GM23338 (cell line): ENCODE results near the gene GRAMD2B. TPM values are rescaled to one million over a fixed set of nuclear protein-coding genes. Genes with fewer than 3 reads are reported as not detected.

ENCODE experiments used
- ATAC-seq: fragments of 200-7000 bp; cut with Tn5 transposase; 3 replicates; pipeline ENCODE4 v1.9.1; 2020
- DNase-seq: peaks from one replicate; pipeline ENCODE4 v3.0.0-alpha.2; 2015; ENCODE audit warnings: low spot score
- H2AFZ ChIP-seq: fragments of 200-600 bp; sonication (generic); 2 replicates; pipeline ENCODE4 v1.8.0; 2016; ENCODE audit warnings: antibody characterized with exemption, mild to moderate bottlenecking, moderate library complexity
- H3F3A ChIP-seq: fragments of 200-600 bp; sonication (generic); replicated peaks from 2 replicates; pipeline ENCODE4 v1.8.0; 2017; ENCODE audit warnings: antibody characterized with exemption, mixed run types, low read depth
- H3K27ac ChIP-seq: fragments of 200-600 bp; sonication (generic); 2 replicates; pipeline ENCODE4 v1.6.1; 2016; ENCODE audit warnings: low read depth
- H3K27me3 ChIP-seq: fragments of 200-600 bp; sonication (generic); 2 replicates; pipeline ENCODE4 v1.8.0; 2016; ENCODE audit warnings: mild to moderate bottlenecking, mixed run types, moderate library complexity; ENCODE audit not compliant: insufficient read depth
- H3K36me3 ChIP-seq: fragments of 200-600 bp; sonication (generic); 2 replicates; pipeline ENCODE4 v1.8.0; 2016; ENCODE audit warnings: mild to moderate bottlenecking; ENCODE audit not compliant: insufficient read depth
- H3K4me1 ChIP-seq: fragments of 200-600 bp; sonication (generic); 2 replicates; pipeline ENCODE4 v1.8.0; 2016; ENCODE audit warnings: mild to moderate bottlenecking, moderate library complexity; ENCODE audit not compliant: insufficient read depth
- H3K4me2 ChIP-seq: fragments of 200-600 bp; sonication (generic); 2 replicates; pipeline ENCODE4 v1.7.1; 2017; ENCODE audit warnings: mixed run types
- H3K4me3 ChIP-seq: fragments of 200-600 bp; sonication (generic); 2 replicates; pipeline ENCODE4 v1.6.1; 2016; ENCODE audit warnings: mixed run types
- H3K79me2 ChIP-seq: fragments of 200-600 bp; sonication (generic); replicated peaks from 2 replicates; pipeline ENCODE4 v1.8.0; 2017; ENCODE audit warnings: mild to moderate bottlenecking; ENCODE audit not compliant: insufficient read depth
- H3K9me2 ChIP-seq: fragments of 200-600 bp; sonication (generic); 2 replicates; pipeline ENCODE4 v1.8.0; 2017; ENCODE audit not compliant: insufficient read depth
- H4K20me1 ChIP-seq: fragments of 200-600 bp; sonication (generic); replicated peaks from 2 replicates; pipeline ENCODE4 v1.8.0; 2017; ENCODE audit warnings: mild to moderate bottlenecking; ENCODE audit not compliant: insufficient read depth
- H3K27ac Mint-ChIP-seq: 2 replicates; pipeline ENCODE4 v1.8.0; 2020; ENCODE audit warnings: inconsistent platforms, mild to moderate bottlenecking, moderate library complexity, mixed read lengths
- H3K27me3 Mint-ChIP-seq: 3 replicates; pipeline ENCODE4 v1.8.0; 2022; ENCODE audit warnings: low read depth, mild to moderate bottlenecking, moderate library complexity, mixed read lengths, inconsistent platforms; ENCODE audit not compliant: insufficient read depth, poor library complexity
- H3K36me3 Mint-ChIP-seq: 3 replicates; pipeline ENCODE4 v1.8.0; 2021; ENCODE audit warnings: low read depth, mild to moderate bottlenecking, inconsistent platforms, moderate library complexity, mixed read lengths
- H3K4me1 Mint-ChIP-seq: 3 replicates; pipeline ENCODE4 v1.8.0; 2020; ENCODE audit warnings: mild to moderate bottlenecking, inconsistent platforms, mixed read lengths
- H3K4me3 Mint-ChIP-seq: 3 replicates; pipeline ENCODE4 v1.8.0; 2021; ENCODE audit warnings: moderate library complexity, mild to moderate bottlenecking, inconsistent platforms, mixed read lengths
- H3K9me3 Mint-ChIP-seq: 3 replicates; pipeline ENCODE4 v1.8.0; 2020; ENCODE audit warnings: moderate library complexity, mild to moderate bottlenecking, inconsistent platforms, mixed read lengths
- CREB1 ChIP-seq: fragments of 250-450 bp; sonication (Bioruptor Pico); IDR thresholded peaks from 2 replicates; pipeline ENCODE4 v1.5.0; 2020; ENCODE audit warnings: low read depth, mild to moderate bottlenecking, moderate library complexity
- ETS1 ChIP-seq: IDR thresholded peaks from 2 replicates; pipeline ENCODE4 v1.6.1; 2016; ENCODE audit warnings: antibody characterized with exemption
- EZH2 ChIP-seq: fragments of 200-600 bp; sonication (generic); IDR thresholded peaks from one replicate; pipeline ENCODE4 v1.8.0; 2017; ENCODE audit warnings: antibody characterized with exemption, mild to moderate bottlenecking, low read depth; ENCODE audit not compliant: unreplicated experiment
- EZH2phosphoT487 ChIP-seq: fragments of 200-600 bp; sonication (generic); IDR thresholded peaks from one replicate; pipeline ENCODE4 v1.8.1; 2018; ENCODE audit warnings: antibody characterized with exemption; ENCODE audit not compliant: unreplicated experiment
- JUNB ChIP-seq: IDR thresholded peaks from one replicate; pipeline ENCODE4 v1.6.1; 2016; ENCODE audit warnings: antibody characterized with exemption; ENCODE audit not compliant: unreplicated experiment
- NANOG ChIP-seq: IDR thresholded peaks from 2 replicates; pipeline ENCODE4 v1.6.1; 2016; ENCODE audit warnings: antibody characterized with exemption, borderline replicate concordance
- POLR2AphosphoS5 ChIP-seq: IDR thresholded peaks from 2 replicates; pipeline ENCODE4 v1.6.1; 2016; ENCODE audit warnings: antibody characterized with exemption, low read depth
- REST ChIP-seq: IDR thresholded peaks from one replicate; pipeline ENCODE4 v1.6.1; 2018; ENCODE audit warnings: antibody characterized with exemption; ENCODE audit not compliant: unreplicated experiment
- STAT1 ChIP-seq: IDR thresholded peaks from one replicate; pipeline ENCODE4 v1.6.1; 2016; ENCODE audit warnings: antibody characterized with exemption; ENCODE audit not compliant: unreplicated experiment
- ZNF114 ChIP-seq: fragments of 250-450 bp; sonication (Bioruptor Pico); IDR thresholded peaks from 2 replicates; pipeline ENCODE4 v1.5.0; 2020; ENCODE audit warnings: mild to moderate bottlenecking, moderate library complexity
- ZNF331 ChIP-seq: fragments of 250-450 bp; sonication (Bioruptor Pico); IDR thresholded peaks from 2 replicates; pipeline ENCODE4 v1.5.0; 2020; ENCODE audit warnings: low read depth, mild to moderate bottlenecking, moderate library complexity
- ZNF462 ChIP-seq: fragments of 250-450 bp; sonication (Bioruptor Pico); IDR thresholded peaks from 2 replicates; pipeline ENCODE4 v1.5.0; 2020; ENCODE audit warnings: mild to moderate bottlenecking, moderate library complexity
- polyA plus RNA-seq: library from polyadenylated mRNA; unstranded; fragments of >200 nt; fragmentation: Nextera tagmentation; extraction: Ambion mirVana; gene quantifications from 2 replicates; pipeline ENCODE4 v1.2.1, GENCODE V29; 2016
- total RNA-seq: library from RNA; depleted of rRNA; stranded (reverse); fragments of >200 nt; shearing (Covaris generic); gene quantifications from 2 replicates; pipeline ENCODE4 v1.2.3, GENCODE V29; 2014
- TF ChIP-seq, protein P1 (sequence below), 2 experiments: fragments of 200-600 bp in 1 of 2; sonication (generic) in 1 of 2; conservative IDR thresholded peaks; 2 replicates each; pipeline versions ENCODE4 v1.5.1 to v1.6.1; 2016 to 2017; ENCODE audit warnings: antibody characterized with exemption in 2 of 2, low read depth in 2 of 2, mild to moderate bottlenecking in 2 of 2, moderate library complexity in 1 of 2

The GRAMD2B gene
- total and polyA plus RNA-seq, 2 experiments from 2014 or later, result 9.7 to 16.9 TPM

GRCh38 chr5:126389179-126389578, 34.0 kb upstream of the GRAMD2B start:
- no peaks in the 10 kb centered on the region for H3K36me3 Mint-ChIP-seq
- H3K27me3 ChIP-seq, result no peaks in the 10 kb centered on the region
- peaks cover 8% of the 10 kb centered on the region; the same call in 2 of the 3 replicates for H3K4me1 Mint-ChIP-seq
- H3K27ac Mint-ChIP-seq, result no peak overlapping the region
- ATAC-seq (no peak), DNase-seq (no peak)
- no peak overlapping the region for H3K4me3 Mint-ChIP-seq
- H3K9me2 ChIP-seq, result no peaks in the 10 kb centered on the region
- no peaks in the 10 kb centered on the region for H3K4me1 ChIP-seq
- H3K9me3 Mint-ChIP-seq, result peaks cover 7% of the 10 kb centered on the region; the same call in 2 of the 3 replicates
- H3K27ac ChIP-seq, result no peak overlapping the region
- TF ChIP-seq ETS1, result no peak
- TF ChIP-seq ZNF331 (CRISPR knock-in tag), result no peak
- no peak for TF ChIP-seq ZNF114 (CRISPR knock-in tag)
- TF ChIP-seq EZH2, result no peak
- TF ChIP-seq REST, result no peak
- no peak for TF ChIP-seq POLR2AphosphoS5
- no peak for TF ChIP-seq CREB1 (CRISPR knock-in tag)
- no peak for TF ChIP-seq JUNB
- TF ChIP-seq, protein P1, sequence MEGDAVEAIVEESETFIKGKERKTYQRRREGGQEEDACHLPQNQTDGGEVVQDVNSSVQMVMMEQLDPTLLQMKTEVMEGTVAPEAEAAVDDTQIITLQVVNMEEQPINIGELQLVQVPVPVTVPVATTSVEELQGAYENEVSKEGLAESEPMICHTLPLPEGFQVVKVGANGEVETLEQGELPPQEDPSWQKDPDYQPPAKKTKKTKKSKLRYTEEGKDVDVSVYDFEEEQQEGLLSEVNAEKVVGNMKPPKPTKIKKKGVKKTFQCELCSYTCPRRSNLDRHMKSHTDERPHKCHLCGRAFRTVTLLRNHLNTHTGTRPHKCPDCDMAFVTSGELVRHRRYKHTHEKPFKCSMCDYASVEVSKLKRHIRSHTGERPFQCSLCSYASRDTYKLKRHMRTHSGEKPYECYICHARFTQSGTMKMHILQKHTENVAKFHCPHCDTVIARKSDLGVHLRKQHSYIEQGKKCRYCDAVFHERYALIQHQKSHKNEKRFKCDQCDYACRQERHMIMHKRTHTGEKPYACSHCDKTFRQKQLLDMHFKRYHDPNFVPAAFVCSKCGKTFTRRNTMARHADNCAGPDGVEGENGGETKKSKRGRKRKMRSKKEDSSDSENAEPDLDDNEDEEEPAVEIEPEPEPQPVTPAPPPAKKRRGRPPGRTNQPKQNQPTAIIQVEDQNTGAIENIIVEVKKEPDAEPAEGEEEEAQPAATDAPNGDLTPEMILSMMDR (conservative IDR thresholded peaks at IDR 0.05; ENCODE audit: low read depth in 2 of 2), result no peak
- no peak for TF ChIP-seq EZH2phosphoT487
- TF ChIP-seq STAT1, result no peak
- no peak for TF ChIP-seq NANOG
- no peak for TF ChIP-seq ZNF462 (CRISPR knock-in tag)
- no peaks in the 10 kb centered on the region for H3F3A ChIP-seq
- no peak overlapping the region for H3K4me2 ChIP-seq
- no peaks in the 10 kb centered on the region for H4K20me1 ChIP-seq
- H3K79me2 ChIP-seq, result no peaks in the 10 kb centered on the region
- H2AFZ ChIP-seq, result no peak overlapping the region
- no peaks in the 10 kb centered on the region for H3K27me3 Mint-ChIP-seq
- no peak overlapping the region for H3K4me3 ChIP-seq
- no peaks in the 10 kb centered on the region for H3K36me3 ChIP-seq
